SK-N-SH (cell line): ENCODE data around the gene ZEB1. TPM values are rescaled to one million over a fixed set of nuclear protein-coding genes. Genes with fewer than 3 reads are reported as not detected.

Source experiments
- CTCF ChIA-PET: fragments of 300-600, 350-600 bp; formaldehyde crosslinking; extraction: SDS; loops from one replicate; lab custom pipeline; 2021; lab: Yijun Ruan, JAX
- POLR2A ChIA-PET: fragments of 350-600 bp; sonication (Branson Sonifier 250); formaldehyde crosslinking; extraction: SDS; loops from one replicate; lab custom pipeline; 2020; ENCODE audit warnings: antibody characterized with exemption, inconsistent platforms; lab: Yijun Ruan, JAX
- DNase-seq: peaks from one replicate; pipeline ENCODE4 v3.0.0; 2012
- H2AFZ ChIP-seq: fragments of 200-600 bp; sonication (generic); 2 replicates; pipeline ENCODE4 v1.8.1; 2016; ENCODE audit warnings: antibody characterized with exemption, mild to moderate bottlenecking, low read depth
- H3F3A ChIP-seq: fragments of 200-600 bp; sonication (generic); replicated peaks from 2 replicates; pipeline ENCODE3; 2016; ENCODE audit warnings: antibody characterized with exemption, mild to moderate bottlenecking; ENCODE audit not compliant: insufficient read depth
- H3K27ac ChIP-seq, 2 experiments: fragments of 200-500 bp in 1 of 2; fragments of 200-600 bp in 1 of 2; sonication (Bioruptor generic) in 1 of 2; sonication (generic), shearing (Covaris generic) in 1 of 2; 2 replicates each; pipeline versions ENCODE4 v1.5.1 to v1.6.1; 2014 to 2016; ENCODE audit warnings: low read depth in 2 of 2, inconsistent platforms in 1 of 2, low read length in 1 of 2, mild to moderate bottlenecking in 1 of 2, mixed read lengths in 1 of 2
- H3K27me3 ChIP-seq: fragments of 200-600 bp; sonication (generic), shearing (Covaris generic); 2 replicates; pipeline ENCODE4 v1.6.1; 2016; ENCODE audit warnings: mixed run types; ENCODE audit not compliant: insufficient read depth
- H3K36me3 ChIP-seq, 2 experiments: fragments of 200-500 bp in 1 of 2; fragments of 200-600 bp in 1 of 2; sonication (Bioruptor generic) in 1 of 2; sonication (generic) in 1 of 2; replicated peaks in 1 of 2; 2 replicates each; pipeline versions ENCODE3 to v1.5.1; 2014 to 2016; ENCODE audit warnings: low read length in 1 of 2, mild to moderate bottlenecking in 1 of 2; ENCODE audit not compliant: insufficient read depth in 2 of 2, control insufficient read depth in 1 of 2
- H3K4me1 ChIP-seq, 2 experiments: fragments of 200-500 bp in 1 of 2; fragments of 200-600 bp in 1 of 2; sonication (Bioruptor generic) in 1 of 2; sonication (generic), shearing (Covaris generic) in 1 of 2; 2 replicates each; pipeline versions ENCODE4 v1.5.1 to v1.6.1; 2014 to 2016; ENCODE audit warnings: low read depth in 1 of 2, low read length in 1 of 2, mixed run types in 1 of 2; ENCODE audit not compliant: insufficient read depth in 2 of 2, control insufficient read depth in 1 of 2
- H3K4me2 ChIP-seq: fragments of 200-600 bp; sonication (generic), shearing (Covaris generic); 2 replicates; pipeline ENCODE4 v1.6.1; 2017; ENCODE audit warnings: mixed run types
- H3K4me3 ChIP-seq, 2 experiments: fragments of 200-500 bp in 1 of 2; fragments of 200-600 bp in 1 of 2; sonication (Bioruptor generic) in 1 of 2; sonication (generic), shearing (Covaris generic) in 1 of 2; 2 replicates each; pipeline versions ENCODE4 v1.5.1 to v1.8.1; 2014 to 2016; ENCODE audit warnings: low read depth in 2 of 2, inconsistent platforms in 1 of 2, low read length in 1 of 2, mild to moderate bottlenecking in 1 of 2, mixed read lengths in 1 of 2, moderate library complexity in 1 of 2
- H3K79me2 ChIP-seq: fragments of 200-600 bp; sonication (generic); 2 replicates; pipeline ENCODE4 v1.8.1; 2017; ENCODE audit warnings: mild to moderate bottlenecking; ENCODE audit not compliant: insufficient read depth
- H3K9ac ChIP-seq: fragments of 200-600 bp; sonication (generic); 2 replicates; pipeline ENCODE4 v1.6.1; 2017; ENCODE audit warnings: mixed run types
- H3K9me2 ChIP-seq: fragments of 200-600 bp; sonication (generic); 2 replicates; pipeline ENCODE4 v1.6.1; 2017; ENCODE audit warnings: mixed run types
- H3K9me3 ChIP-seq: fragments of 200-600 bp; sonication (generic); 2 replicates; pipeline ENCODE4 v1.6.1; 2017; ENCODE audit warnings: mixed run types, mild to moderate bottlenecking, moderate library complexity
- H4K20me1 ChIP-seq: fragments of 200-600 bp; sonication (generic); 2 replicates; pipeline ENCODE4 v1.6.1; 2017; ENCODE audit warnings: mild to moderate bottlenecking, mixed run types; ENCODE audit not compliant: insufficient read depth
- CHD2 ChIP-seq: fragments of 150-350 bp; IDR thresholded peaks from 2 replicates; pipeline ENCODE4 v1.6.1; 2018; ENCODE audit warnings: low read length; ENCODE audit not compliant: partially characterized antibody
- ELF1 ChIP-seq: IDR thresholded peaks from 2 replicates; pipeline ENCODE4 v1.4.0; 2012
- EP300 ChIP-seq, 2 experiments: IDR thresholded peaks; 2 replicates each; pipeline versions ENCODE4 v1.4.0 to v1.6.1; 2012; ENCODE audit warnings: borderline replicate concordance in 1 of 2, low read depth in 1 of 2, low read length in 1 of 2
- FOSL2 ChIP-seq: IDR thresholded peaks from 2 replicates; pipeline ENCODE4 v1.4.0; 2012; ENCODE audit warnings: low read depth, mild to moderate bottlenecking, moderate library complexity, borderline replicate concordance
- FOXJ3 ChIP-seq: sonication (generic); formaldehyde crosslinking; IDR thresholded peaks from 2 replicates; pipeline ENCODE4 v1.5.1; 2020; ENCODE audit warnings: mild to moderate bottlenecking, missing genetic modification reagents
- GABPA ChIP-seq: IDR thresholded peaks from 2 replicates; pipeline ENCODE4 v1.4.0; 2012; ENCODE audit warnings: low read depth, mild to moderate bottlenecking
- IRF3 ChIP-seq: fragments of 150-350 bp; IDR thresholded peaks from 2 replicates; pipeline ENCODE4 v1.6.1; 2016; ENCODE audit warnings: mild to moderate bottlenecking, low read depth, low read length
- MAX ChIP-seq: IDR thresholded peaks from 2 replicates; pipeline ENCODE4 v1.4.0; 2012; ENCODE audit warnings: low read depth
- MEF2A ChIP-seq: IDR thresholded peaks from 2 replicates; pipeline ENCODE4 v1.4.0; 2012; ENCODE audit warnings: low read depth, borderline replicate concordance
- MXI1 ChIP-seq: IDR thresholded peaks from 2 replicates; pipeline ENCODE4 v1.6.1; 2012; ENCODE audit warnings: mild to moderate bottlenecking, low read depth, low read length, improper control_type of control experiment
- POLR2AphosphoS5 ChIP-seq: IDR thresholded peaks from 2 replicates; pipeline ENCODE4 v1.6.1; 2012; ENCODE audit warnings: low read depth, low read length
- RCOR1 ChIP-seq: fragments of 150-350 bp; IDR thresholded peaks from 2 replicates; pipeline ENCODE4 v1.6.1; 2017; ENCODE audit warnings: antibody characterized with exemption, low read length
- RFX5 ChIP-seq: IDR thresholded peaks from 2 replicates; pipeline ENCODE4 v1.6.1; 2012; ENCODE audit warnings: mild to moderate bottlenecking, improper control_type of control experiment, low read length
- TAF1 ChIP-seq: IDR thresholded peaks from 2 replicates; pipeline ENCODE4 v1.6.1; 2012; ENCODE audit warnings: low read depth, mild to moderate bottlenecking, low read length, moderate library complexity, borderline replicate concordance
- TEAD4 ChIP-seq: IDR thresholded peaks from 2 replicates; pipeline ENCODE4 v1.4.0; 2012; ENCODE audit warnings: mild to moderate bottlenecking, borderline replicate concordance; ENCODE audit not compliant: insufficient read depth
- YY1 ChIP-seq: IDR thresholded peaks from 2 replicates; pipeline ENCODE4 v1.4.0; 2012; ENCODE audit warnings: low read depth, mild to moderate bottlenecking
- WGBS: methylation state at CpG from one replicate; pipeline ENCODE4 v1.1.6; 2017; ENCODE audit warnings: low lambda C conversion rate; 5-methylcytosine and 5-hydroxymethylcytosine counted together
- polyA plus RNA-seq, 3 experiments: library from polyadenylated mRNA; depleted of rRNA; stranded (reverse); fragments of >200 nt; gene quantifications; 2 replicates each; pipeline ENCODE4 v1.2.3, GENCODE V29; 2012

The ZEB1 gene
- polyA plus RNA-seq, 1 of the 3 experiments (the other 2 are of a cell fraction), result 5.4 TPM

- Histone ChIP-seq H3F3A (no peaks in the 10 kb centered on the region), H3K79me2 (no peaks in the 10 kb centered on the region), H3K36me3 (no peaks in the 10 kb centered on the region), H3K4me3 (no peak overlapping the region), H2AFZ (no peak overlapping the region), H4K20me1 (no peaks in the 10 kb centered on the region), H3K9me2 (no peaks in the 10 kb centered on the region), H3K9me3 (no peaks in the 10 kb centered on the region), H3K4me1 (no peaks in the 10 kb centered on the region; a peak in 1 of 4 replicates), H3K4me2 (no peak overlapping the region), H3K9ac (no peak overlapping the region), H3K27ac (no peak overlapping the region), H3K27me3 (no peaks in the 10 kb centered on the region)
- CTCF ChIA-PET, result interaction anchor here (1.3 kb wide), 1 partner anchor 16 kb away, joined by 3 read pairs; no protein-coding TSS in a partner anchor
- 40% methylated on average over 2 of the region's 2 CpGs for WGBS
- TF ChIP-seq ELF1, result no peak
- TF ChIP-seq RCOR1, result no peak
- TF ChIP-seq TEAD4, result no peak
- no peak for TF ChIP-seq YY1
- no peak for TF ChIP-seq TAF1
- no peak for TF ChIP-seq GABPA
- no peak for TF ChIP-seq FOXJ3
- TF ChIP-seq FOSL2, result no peak
- no peak for TF ChIP-seq MAX
- no peak for TF ChIP-seq EP300 (IDR thresholded peaks at IDR 0.05; ENCODE audit: borderline replicate concordance in 1 of 2, low read depth in 1 of 2, low read length in 1 of 2)
- TF ChIP-seq MXI1, result no peak
- no peak for TF ChIP-seq RFX5
- TF ChIP-seq CHD2, result no peak
- TF ChIP-seq IRF3, result no peak
- TF ChIP-seq MEF2A, result no peak
- no peak for DNase-seq
- POLR2A ChIA-PET, result no interaction called here
These were observed 255.6 kb downstream of the ZEB1 start for GRCh38 chr10:31574577-31574976.

GRCh38 chr10:31578181-31578852, 259.3 kb downstream of the ZEB1 start:
- Histone ChIP-seq H4K20me1 (no peaks in the 10 kb centered on the region), H3F3A (no peaks in the 10 kb centered on the region), H3K4me2 (no peak overlapping the region), H3K9me2 (no peaks in the 10 kb centered on the region), H3K9me3 (no peaks in the 10 kb centered on the region), H3K4me1 (peaks cover 0 to 19% of the 10 kb centered on the region in 2 experiments; a peak in 2 of 4 replicates), H3K4me3 (no peak overlapping the region), H3K9ac (no peak overlapping the region), H2AFZ (no peak overlapping the region), H3K27ac (no peak overlapping the region), H3K36me3 (no peaks in the 10 kb centered on the region), H3K27me3 (no peaks in the 10 kb centered on the region), H3K79me2 (no peaks in the 10 kb centered on the region)
- DNase-seq, result no peak
- ChIA-PET CTCF (interaction anchor here (1.1 kb wide), 1 partner anchor 17 kb away, joined by 3 read pairs; no protein-coding TSS in a partner anchor), POLR2A (no interaction called here)
- TF ChIP-seq RFX5, result no peak
- no peak for TF ChIP-seq TAF1
- TF ChIP-seq POLR2AphosphoS5, result no peak
- WGBS, result 84% methylated on average over 3 of the region's 3 CpGs
